ENCODE results near the gene TANK. TPM values are rescaled to one million over a fixed set of nuclear protein-coding genes. Genes with fewer than 3 reads are reported as not detected.
A peak's percentile ranks its signal among the peaks of the same experiment; 100 is the strongest.

Gene TANK
- total and polyA plus RNA-seq, 2 of the 13 experiments (the other 11 are each of a cell fraction or from before 2014, with no cell fraction given): 66.9 to 96.1 TPM

DNA sequence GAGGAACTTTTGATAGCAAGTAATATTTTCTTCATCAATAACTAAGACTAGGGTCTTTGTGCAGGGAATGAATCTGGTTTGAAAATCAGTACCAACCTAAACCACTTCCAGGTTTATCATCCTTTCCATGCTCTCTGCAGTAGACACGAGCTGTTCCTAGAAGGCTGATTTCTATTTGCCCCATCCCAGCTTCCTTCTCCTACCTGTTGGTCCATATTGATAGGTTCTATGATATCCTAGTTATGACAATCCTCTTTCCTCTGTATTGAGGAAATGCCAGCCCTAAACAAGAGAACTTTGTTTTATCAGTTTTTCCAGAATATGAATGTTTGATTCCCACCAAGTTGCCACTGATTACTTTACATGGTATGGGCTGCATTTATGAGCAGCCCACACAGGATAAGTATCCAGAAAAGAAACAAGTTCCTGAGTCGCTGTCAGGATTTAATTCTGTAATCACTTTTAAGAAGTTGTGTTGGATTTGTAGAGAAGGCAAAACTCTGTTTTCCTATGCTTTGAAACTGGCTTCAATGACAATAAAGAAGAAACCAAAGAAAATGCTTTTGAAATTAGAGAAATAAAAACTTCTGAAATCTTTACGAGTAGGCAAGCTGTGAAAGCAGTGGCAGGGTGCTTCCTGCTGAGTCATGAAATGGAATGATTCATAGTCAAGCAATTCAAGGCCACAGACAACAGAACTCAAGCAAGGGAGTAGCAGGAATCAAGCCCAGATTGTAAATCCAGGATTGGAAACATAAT lies 37.3 kb upstream of the TANK start (continued):
- TF ChIP-seq NPAS2 (CRISPR knock-in tag; IDR thresholded peaks at IDR 0.05; ENCODE audit: borderline replicate concordance) (no peak), NONO (IDR thresholded peaks at IDR 0.05) (no peak), NONO (CRISPR knock-in tag; conservative IDR thresholded peaks at IDR 0.05) (no peak), FOXK1 (CRISPR knock-in tag; IDR thresholded peaks at IDR 0.05; ENCODE audit: borderline replicate concordance, low read depth) (no peak), CREM (IDR thresholded peaks at IDR 0.05) (0 out of 2 replicates have a peak, but pooled peaks have one; percentile 20), CREM (CRISPR knock-in tag; IDR thresholded peaks at IDR 0.05) (no peak), ZNF558 (CRISPR knock-in tag; IDR thresholded peaks at IDR 0.05; ENCODE audit: borderline replicate concordance) (no peak), ZNF225 (CRISPR knock-in tag; IDR thresholded peaks at IDR 0.05) (no peak), SMAD3 (CRISPR knock-in tag; IDR thresholded peaks at IDR 0.05) (peak; percentile 23; the same call in 1 of the 2 replicates), XRCC5 (optimal IDR thresholded peaks at IDR 0.05; ENCODE audit: low read length) (no peak), IRF2 (CRISPR knock-in tag; IDR thresholded peaks at IDR 0.05) (peak; percentile 57; the same call in 1 of the 2 replicates), ZNF292 (CRISPR knock-in tag; IDR thresholded peaks at IDR 0.05; ENCODE audit: borderline replicate concordance, low read depth) (peak; percentile 51; the same call in 1 of the 2 replicates), NFYC (CRISPR knock-in tag; IDR thresholded peaks at IDR 0.05) (no peak), KLF13 (CRISPR knock-in tag; IDR thresholded peaks at IDR 0.05) (no peak)
- TF ChIP-seq, protein P1, sequence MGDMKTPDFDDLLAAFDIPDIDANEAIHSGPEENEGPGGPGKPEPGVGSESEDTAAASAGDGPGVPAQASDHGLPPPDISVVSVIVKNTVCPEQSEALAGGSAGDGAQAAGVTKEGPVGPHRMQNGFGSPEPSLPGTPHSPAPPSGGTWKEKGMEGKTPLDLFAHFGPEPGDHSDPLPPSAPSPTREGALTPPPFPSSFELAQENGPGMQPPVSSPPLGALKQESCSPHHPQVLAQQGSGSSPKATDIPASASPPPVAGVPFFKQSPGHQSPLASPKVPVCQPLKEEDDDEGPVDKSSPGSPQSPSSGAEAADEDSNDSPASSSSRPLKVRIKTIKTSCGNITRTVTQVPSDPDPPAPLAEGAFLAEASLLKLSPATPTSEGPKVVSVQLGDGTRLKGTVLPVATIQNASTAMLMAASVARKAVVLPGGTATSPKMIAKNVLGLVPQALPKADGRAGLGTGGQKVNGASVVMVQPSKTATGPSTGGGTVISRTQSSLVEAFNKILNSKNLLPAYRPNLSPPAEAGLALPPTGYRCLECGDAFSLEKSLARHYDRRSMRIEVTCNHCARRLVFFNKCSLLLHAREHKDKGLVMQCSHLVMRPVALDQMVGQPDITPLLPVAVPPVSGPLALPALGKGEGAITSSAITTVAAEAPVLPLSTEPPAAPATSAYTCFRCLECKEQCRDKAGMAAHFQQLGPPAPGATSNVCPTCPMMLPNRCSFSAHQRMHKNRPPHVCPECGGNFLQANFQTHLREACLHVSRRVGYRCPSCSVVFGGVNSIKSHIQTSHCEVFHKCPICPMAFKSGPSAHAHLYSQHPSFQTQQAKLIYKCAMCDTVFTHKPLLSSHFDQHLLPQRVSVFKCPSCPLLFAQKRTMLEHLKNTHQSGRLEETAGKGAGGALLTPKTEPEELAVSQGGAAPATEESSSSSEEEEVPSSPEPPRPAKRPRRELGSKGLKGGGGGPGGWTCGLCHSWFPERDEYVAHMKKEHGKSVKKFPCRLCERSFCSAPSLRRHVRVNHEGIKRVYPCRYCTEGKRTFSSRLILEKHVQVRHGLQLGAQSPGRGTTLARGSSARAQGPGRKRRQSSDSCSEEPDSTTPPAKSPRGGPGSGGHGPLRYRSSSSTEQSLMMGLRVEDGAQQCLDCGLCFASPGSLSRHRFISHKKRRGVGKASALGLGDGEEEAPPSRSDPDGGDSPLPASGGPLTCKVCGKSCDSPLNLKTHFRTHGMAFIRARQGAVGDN (CRISPR knock-in tag; IDR thresholded peaks at IDR 0.05): no peak
- TF ChIP-seq, protein P2, sequence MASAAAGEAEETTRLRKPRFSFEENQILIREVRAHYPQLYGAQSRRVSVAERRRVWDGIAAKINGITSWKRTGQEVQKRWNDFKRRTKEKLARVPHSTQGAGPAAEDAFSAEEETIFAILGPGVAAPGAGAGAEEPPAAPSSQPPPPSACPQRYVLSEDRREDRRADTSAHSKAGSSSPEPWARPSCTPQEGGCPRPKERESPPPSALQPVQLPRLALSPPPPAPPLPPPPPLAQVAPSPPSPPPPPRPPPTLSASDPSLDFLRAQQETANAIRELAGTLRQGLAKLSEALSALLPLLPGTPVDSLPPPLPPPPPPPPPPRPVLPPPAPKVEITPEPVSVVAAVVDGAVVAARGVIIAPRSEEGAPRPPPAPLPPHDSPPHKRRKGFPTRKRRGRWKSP (CRISPR knock-in tag; IDR thresholded peaks at IDR 0.05): peak; percentile 65; the same call in 1 of the 2 replicates
- TF ChIP-seq, protein P3, sequence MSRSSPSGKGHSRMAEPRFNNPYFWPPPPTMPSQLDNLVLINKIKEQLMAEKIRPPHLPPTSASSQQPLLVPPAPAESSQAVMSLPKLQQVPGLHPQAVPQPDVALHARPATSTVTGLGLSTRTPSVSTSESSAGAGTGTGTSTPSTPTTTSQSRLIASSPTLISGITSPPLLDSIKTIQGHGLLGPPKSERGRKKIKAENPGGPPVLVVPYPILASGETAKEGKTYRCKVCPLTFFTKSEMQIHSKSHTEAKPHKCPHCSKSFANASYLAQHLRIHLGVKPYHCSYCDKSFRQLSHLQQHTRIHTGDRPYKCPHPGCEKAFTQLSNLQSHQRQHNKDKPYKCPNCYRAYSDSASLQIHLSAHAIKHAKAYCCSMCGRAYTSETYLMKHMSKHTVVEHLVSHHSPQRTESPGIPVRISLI (CRISPR knock-in tag; IDR thresholded peaks at IDR 0.05; ENCODE audit: borderline replicate concordance): no peak
- TF ChIP-seq, protein P4, sequence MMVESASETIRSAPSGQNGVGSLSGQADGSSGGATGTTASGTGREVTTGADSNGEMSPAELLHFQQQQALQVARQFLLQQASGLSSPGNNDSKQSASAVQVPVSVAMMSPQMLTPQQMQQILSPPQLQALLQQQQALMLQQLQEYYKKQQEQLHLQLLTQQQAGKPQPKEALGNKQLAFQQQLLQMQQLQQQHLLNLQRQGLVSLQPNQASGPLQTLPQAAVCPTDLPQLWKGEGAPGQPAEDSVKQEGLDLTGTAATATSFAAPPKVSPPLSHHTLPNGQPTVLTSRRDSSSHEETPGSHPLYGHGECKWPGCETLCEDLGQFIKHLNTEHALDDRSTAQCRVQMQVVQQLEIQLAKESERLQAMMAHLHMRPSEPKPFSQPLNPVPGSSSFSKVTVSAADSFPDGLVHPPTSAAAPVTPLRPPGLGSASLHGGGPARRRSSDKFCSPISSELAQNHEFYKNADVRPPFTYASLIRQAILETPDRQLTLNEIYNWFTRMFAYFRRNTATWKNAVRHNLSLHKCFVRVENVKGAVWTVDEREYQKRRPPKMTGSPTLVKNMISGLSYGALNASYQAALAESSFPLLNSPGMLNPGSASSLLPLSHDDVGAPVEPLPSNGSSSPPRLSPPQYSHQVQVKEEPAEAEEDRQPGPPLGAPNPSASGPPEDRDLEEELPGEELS (CRISPR knock-in tag; IDR thresholded peaks at IDR 0.05): no peak

Measured in HepG2 (cell line).